ENCODE measurements around the gene CHID1.
A peak's percentile ranks its signal among the peaks of the same experiment; 100 is the strongest.

CHID1 gene

DNA sequence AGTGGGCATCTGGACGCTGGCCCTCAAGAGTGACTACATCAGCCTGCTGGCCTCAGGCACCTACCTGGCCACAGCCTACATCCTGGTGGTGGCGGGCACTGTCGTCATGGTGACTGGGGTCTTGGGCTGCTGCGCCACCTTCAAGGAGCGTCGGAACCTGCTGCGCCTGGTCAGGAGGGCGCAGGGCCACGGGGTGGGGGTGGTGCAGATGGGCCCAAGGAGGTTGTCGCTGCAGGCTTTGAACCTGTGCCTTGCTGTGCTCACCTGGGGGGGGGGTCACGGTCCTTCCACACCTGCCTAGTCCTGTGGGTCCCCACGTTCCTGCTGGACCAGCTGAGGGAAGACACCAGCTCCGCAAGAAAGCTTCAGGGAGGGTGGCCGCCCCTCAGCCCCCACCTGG is 74.3 kb downstream of the CHID1 start:
- DNase-seq (ENCODE audit: low read depth) = no peak

DNA sequence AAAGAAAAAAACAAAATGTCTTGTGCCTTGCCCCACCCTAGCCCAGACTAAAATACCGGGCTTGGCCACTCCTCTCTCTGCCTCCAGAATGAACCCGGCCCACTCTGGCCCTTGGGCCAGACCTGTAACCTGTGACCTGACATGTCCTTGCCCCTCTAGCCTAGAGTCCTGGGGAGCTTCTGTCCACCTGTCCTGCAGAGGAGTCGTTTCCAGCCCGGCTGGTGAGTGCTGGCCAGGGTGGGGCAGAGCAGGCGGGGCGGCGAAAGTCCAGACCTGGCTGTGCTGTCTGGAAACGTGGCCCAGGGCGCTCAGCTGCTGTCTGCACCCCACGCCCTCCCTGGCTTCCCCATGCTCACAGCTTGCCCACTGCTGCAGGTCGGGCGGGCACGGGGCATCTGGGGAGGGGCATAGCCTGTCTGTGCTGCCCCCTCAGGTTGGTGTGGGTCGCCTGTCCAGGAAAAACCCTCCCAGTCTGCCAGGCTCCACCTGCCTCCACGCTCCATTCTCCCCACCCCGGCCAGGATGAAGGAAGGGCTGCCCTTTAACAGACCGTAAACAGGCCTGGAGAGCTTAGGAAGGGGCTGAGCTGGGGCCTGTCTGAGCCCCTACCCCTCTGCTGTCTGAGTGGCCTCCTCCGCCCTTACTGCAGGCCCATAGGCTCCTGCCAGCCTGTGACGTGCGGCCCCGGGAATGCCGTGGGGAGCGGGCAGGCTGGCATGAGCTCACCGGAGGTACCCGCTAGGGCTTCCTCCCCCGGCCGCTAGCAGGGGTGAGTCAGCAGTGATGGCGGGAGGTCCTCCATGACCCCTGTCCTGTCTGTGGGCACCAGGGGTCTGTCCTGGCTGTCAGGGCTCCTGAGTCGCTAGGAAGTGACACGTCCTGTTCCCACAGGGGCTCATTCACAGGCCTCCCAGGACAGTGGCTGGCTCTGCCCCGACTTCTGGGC is 76.0 kb downstream of the CHID1 start:
- DNase-seq (ENCODE audit: low read depth) = peak; percentile 93

DNA sequence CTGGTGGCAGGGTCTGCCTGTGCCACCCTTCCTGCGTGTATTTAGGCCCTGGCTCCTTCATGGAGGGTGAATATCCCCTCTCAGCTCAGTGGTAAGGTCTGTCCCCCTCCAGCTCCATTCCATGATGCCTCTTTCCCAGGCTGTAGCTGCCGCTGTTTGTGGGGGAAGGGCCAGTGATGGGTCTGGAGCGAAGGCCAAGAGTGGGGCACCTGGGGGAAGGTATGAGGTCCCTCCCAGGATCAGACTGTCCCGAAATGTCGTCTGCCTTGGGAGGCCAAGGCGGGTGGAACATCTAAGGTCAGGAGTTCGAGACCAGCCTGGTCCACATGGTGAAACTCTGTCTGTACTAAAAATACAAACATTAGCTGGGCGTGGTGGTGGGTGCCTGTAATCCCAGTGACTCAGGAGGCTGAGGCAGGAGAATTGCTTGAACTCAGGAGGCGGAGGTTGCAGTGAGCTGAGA is 76.7 kb downstream of the CHID1 start:
- no peak for DNase-seq (ENCODE audit: low read depth)

DNA sequence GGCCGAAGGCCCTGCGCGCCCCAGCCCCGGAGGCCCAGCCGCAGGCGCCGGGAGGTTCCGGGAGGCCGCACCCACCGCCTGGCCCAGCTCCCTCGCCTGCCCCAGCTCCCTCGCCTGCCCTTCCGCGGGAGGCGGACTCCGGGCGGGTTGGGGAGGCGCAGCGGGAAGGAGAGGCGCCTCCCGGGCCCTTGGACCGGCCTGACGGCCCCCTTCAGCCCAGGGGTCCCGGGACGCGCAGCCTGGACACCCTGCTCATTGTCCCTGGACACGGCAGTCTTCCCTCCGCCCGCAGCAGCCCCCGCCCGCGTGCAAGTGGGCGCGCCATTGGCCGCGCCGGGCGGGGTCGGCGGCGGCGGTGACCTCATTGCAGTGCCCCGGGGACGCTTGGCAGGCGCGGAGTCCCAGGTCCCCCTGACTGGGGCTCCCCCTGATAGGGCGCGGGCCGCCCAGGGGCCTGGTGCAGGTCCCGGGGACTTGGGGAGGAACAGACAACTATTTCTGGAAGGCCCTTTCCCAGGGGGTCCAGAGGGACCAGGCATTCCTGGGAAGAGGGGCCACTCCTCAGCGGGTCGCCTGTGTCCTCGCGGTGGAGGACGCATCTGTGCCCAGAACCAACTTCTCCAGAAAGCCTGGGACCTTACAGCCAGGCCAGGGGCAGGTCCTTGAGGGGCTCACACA is 77.4 kb downstream of the CHID1 start:
- DNase-seq (ENCODE audit: low read depth) = peak; percentile 49

DNA sequence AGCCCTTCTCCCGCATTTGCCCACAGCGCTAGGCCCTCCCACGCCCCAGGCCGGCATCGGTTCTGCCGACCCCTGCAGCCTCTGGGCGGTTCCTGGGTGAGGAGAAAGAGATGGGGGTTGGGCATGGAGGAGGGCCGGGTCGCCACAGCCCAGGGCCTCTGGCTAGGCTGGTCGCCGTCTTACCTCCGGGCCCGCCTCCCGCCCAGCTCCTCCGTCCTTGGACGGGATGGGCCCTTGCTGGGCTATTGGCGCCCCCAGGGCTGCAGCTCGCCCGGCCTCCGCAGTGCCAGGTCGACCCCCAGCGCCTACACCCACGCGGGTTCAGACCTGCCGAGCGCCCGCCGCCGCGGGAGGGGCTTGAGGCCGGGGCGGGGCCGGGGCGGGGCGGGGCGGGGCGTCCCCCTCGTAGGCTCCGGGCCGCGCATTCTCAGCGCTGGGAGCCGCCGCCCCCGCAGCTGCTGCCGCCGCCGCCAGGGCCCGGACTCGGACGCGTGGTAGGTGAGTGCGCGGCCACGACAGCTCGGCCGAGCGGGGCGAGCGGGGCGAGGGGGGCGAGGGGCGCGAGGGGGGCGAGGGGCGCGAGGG is 78.0 kb downstream of the CHID1 start, which contains the start of gene CD151:
TSS of gene CD151 (plus strand) at position 424 of the 585 bp plus-strand sequence. CDS start 3,118 bp downstream, outside the sequence.
- peak; percentile 47 for DNase-seq (ENCODE audit: low read depth)

DNA sequence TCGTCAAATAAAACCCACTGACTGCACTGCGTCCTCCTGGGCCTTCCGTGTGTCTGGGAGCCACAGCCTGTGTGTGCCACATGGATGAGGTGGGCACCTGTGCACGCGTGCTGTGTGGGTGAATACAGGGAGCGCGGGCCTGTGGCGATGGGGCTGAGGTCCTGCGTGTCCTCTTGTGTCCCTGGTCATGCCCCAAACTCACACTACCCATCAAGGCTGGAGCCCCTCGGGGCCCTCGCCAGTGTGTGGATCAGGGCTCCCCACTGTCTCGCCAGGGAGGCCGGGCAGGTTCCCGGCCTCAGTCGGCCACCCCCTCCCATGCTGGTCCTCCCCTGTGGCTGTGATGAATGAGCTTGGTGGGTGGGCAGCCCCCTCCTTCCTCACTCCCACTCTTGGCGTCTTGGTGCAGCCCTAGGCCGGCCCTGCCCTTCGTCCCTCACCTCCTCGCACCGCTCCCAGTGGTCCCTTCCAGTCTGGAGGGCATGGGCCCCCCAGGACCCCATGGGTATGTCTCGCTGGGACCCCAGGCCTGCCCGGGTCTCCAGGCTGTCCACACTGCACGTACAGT is 78.6 kb downstream of the CHID1 start:
- DNase-seq (ENCODE audit: low read depth) = no peak

GRCh38 chr11:831118-831864 is 79.3 kb downstream of the CHID1 start:
- DNase-seq (ENCODE audit: low read depth) = no peak

- DNase-seq (ENCODE audit: low read depth) = peak; percentile 23
Observed at GRCh38 chr11:830295-831117, 80.1 kb downstream of the CHID1 start.

GRCh38 chr11:829847-830294 is 80.7 kb downstream of the CHID1 start:
- DNase-seq (ENCODE audit: low read depth) = no peak

GRCh38 chr11:829176-829846 is 81.3 kb downstream of the CHID1 start:
- no peak for DNase-seq (ENCODE audit: low read depth)

DNA sequence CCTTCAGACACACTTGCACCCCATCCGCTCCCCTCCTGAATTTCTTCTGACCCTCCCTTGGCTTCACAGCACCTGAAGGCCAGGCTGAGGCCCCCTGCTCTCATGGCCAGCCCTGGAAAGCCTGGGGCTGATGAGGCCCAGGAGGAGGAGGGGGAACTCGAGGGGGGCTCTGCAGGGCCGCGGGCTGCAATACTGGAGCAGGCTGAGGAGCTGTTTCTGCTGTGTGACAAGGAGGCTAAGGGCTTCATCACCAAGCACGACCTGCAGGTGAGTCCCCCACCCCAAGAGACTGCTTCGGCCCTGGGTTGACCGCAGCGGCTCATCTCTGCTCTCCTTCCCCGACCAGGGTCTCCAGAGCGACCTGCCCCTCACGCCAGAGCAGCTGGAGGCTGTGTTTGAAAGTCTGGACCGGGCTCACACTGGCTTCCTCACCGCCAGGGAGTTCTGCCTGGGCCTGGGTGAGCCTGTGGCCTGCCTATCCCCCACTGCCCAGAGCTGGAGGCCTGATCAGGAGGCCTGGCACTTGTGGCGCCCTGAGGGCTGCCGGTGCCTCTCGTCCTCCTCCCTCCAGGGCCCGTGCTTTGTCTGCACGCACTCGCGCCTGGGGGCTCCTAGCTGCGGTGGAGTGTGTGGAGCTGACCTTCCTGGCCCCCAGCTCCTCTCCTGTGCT is 82.0 kb downstream of the CHID1 start:
- no peak for DNase-seq (ENCODE audit: low read depth)

GRCh38 chr11:827897-828192 is 82.8 kb downstream of the CHID1 start, which contains the start of gene CRACR2B:
Gene CRACR2B, plus strand, starts transcription at chr11:827919. Its CDS starts 689 bp downstream, at chr11:828608.
- no peak for DNase-seq (ENCODE audit: low read depth)

- DNase-seq (ENCODE audit: low read depth) = no peak
Observed at GRCh38 chr11:827146-827896, 83.3 kb downstream of the CHID1 start.

DNA sequence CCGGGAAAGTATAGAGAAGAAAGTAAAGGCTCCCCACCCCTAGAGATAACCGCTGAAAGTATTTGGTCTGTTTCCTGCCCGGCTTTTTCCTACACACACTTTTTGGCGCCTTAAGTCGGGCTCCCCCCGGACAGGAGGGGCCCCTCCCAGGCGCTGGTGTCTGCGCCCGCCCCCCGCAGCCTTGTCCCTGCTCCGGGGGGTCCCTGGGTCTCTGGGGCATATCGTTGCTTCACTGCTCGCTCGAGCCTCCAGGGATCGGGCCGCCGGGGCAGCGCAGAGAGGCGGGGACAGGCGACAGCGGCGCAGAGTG is 83.8 kb downstream of the CHID1 start:
- no peak for DNase-seq (ENCODE audit: low read depth)

DNA sequence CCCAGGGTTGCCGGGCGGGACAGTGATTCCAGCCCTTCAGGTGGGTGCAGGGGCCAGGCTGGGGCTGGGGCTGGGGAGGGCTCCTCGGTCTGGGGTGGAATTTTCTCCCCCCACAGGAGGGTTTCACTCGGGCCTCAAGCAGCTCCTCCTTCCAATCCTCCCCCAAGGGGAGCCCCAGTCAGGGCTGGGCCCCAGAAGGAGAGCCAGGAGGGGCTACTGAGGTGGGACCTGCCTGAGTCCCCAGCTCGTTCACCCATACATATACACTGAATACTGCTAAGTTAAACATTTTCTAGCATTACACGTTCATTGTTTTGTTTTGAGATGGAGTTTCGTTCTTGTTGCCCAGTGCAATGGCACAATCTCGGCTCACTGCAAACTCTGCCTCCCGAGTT is 84.4 kb downstream of the CHID1 start:
- no peak for DNase-seq (ENCODE audit: low read depth)

DNA sequence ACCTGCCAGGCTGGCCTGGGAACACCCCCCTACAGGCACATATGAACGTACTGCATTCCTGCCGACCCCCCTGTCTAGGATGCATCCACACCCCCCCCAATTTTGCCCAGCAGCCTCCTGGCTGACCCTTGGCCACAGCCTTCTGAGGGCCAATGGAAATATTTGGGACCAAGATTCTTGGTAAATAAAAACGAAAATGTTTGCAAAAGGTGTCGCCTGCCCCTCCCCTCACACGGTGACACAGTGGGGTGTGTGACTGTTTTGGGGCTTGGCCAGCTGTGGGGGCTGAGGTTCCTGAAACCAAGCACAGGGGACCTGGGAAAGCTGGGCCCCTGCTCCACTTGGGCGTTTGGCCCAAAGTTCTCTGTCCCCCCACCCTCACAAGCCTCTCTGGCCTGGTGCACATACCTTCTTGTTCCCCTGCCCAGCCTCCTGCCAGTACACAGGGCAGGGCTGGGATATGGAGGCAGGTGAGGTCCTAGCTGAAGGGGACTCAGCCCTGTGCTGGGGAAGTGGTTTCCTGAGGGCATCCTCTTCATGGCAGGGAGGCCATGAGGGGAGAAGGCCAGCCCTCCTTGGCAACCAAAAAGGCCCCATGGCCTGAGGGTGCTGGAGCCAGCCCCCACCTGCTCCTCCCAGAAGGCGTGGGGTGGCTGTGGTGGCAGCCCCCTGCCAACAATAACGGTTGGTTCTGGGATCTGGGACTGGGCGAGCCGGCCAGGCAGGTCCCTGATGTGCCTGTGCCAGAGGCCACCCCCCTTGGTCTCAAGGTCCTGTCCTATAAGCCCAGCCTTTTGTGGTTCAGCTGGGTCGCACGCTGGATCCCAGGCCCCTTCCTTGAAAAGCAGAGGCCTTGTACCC is 85.0 kb downstream of the CHID1 start:
- DNase-seq (ENCODE audit: low read depth) = no peak

DNA sequence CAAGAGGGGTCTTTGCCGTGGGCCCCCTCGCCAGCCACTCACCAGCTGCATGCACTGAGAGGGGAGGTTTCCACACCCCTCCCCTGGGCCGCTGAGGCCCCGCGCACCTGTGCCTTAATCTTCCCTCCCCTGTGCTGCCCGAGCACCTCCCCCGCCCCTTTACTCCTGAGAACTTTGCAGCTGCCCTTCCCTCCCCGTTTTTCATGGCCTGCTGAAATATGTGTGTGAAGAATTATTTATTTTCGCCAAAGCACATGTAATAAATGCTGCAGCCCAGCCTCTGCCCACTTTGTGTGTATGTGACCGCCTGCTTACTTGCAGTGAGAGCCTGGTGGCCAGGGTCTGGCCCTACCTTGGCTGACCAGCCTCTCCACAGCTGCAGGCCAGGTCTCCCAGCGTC is 85.7 kb downstream of the CHID1 start:
- no peak for DNase-seq (ENCODE audit: low read depth)

- no peak for DNase-seq (ENCODE audit: low read depth)
Observed at GRCh38 chr11:824292-824880, 86.2 kb downstream of the CHID1 start.
